Tibial artery (tissue), 4 donors: Measurements from ENCODE around the gene PKNOX2.
A peak's percentile ranks its signal among the peaks of the same experiment; 100 is the strongest.

Source experiments
- DNase-seq, 2 donors: peaks; one replicate each; pipeline ENCODE4 v3.0.0-alpha.2; 2019
- H3K27ac ChIP-seq, 2 donors: fragments of 200-600 bp; sonication (generic) in 1 of 2; 1 replicate in 1 of 2; 2 replicates in 1 of 2; pipeline ENCODE4 v1.5.1; 2018 to 2019; ENCODE audit warnings: mild to moderate bottlenecking in 1 of 2
- H3K27me3 ChIP-seq, 2 donors: fragments of 200-600 bp; sonication (generic) in 1 of 2; one replicate each; pipeline versions ENCODE4 v1.5.1 to v1.6.0; 2016 to 2019
- H3K36me3 ChIP-seq, 3 donors: fragments of 200-600 bp; sonication (generic) in 2 of 3; one replicate each; pipeline ENCODE4 v1.5.1; 2016 to 2019; ENCODE audit warnings: mild to moderate bottlenecking in 2 of 3
- H3K4me1 ChIP-seq, 4 donors: fragments of 200-600 bp; sonication (generic) in 2 of 4; 1 replicate in 3 of 4; 2 replicates in 1 of 4; pipeline ENCODE4 v1.5.1; 2016 to 2019
- H3K4me3 ChIP-seq, 2 donors: fragments of 200-600 bp; sonication (generic) in 1 of 2; 1 replicate in 1 of 2; 2 replicates in 1 of 2; pipeline ENCODE4 v1.5.1; 2018 to 2019; ENCODE audit warnings: mild to moderate bottlenecking in 2 of 2
- H3K9me3 ChIP-seq, 3 donors: fragments of 200-600 bp; sonication (generic) in 1 of 3; one replicate each; pipeline ENCODE4 v1.5.1; 2016 to 2019
- CTCF ChIP-seq, 2 experiments: fragments of 200-600 bp in 1 of 2; fragments of 450-650 bp in 1 of 2; IDR thresholded peaks; one replicate each; pipeline ENCODE4 v1.5.1; 2017 to 2019; ENCODE audit warnings: antibody characterized with exemption in 2 of 2, mild to moderate bottlenecking in 1 of 2, moderate library complexity in 1 of 2
- intact Hi-C: fragments of 100-400 bp; cut with DNase I; formaldehyde crosslinking; loops from one replicate; pipeline ENCODE4 v1.15.0; 2023; ENCODE audit warnings: low total_unique reads

PKNOX2 gene

GRCh38 chr11:125320347-125321076 is 156.0 kb downstream of the PKNOX2 start:
- no peaks in the 10 kb centered on the region for H3K27me3 ChIP-seq
- no peak for TF ChIP-seq CTCF (IDR thresholded peaks at IDR 0.05)
- peaks cover 0 to 3% (median under 1%) of the 10 kb centered on the region in 4 donors for H3K4me1 ChIP-seq
- no peak for DNase-seq
- no peak overlapping the region for H3K27ac ChIP-seq
- H3K9me3 ChIP-seq, result no peaks in the 10 kb centered on the region
- intact Hi-C loops, result loop anchor here (10.0 kb wide), 1 partner anchor 346 kb away; no protein-coding TSS in a partner anchor
- no peaks in the 10 kb centered on the region for H3K36me3 ChIP-seq
- no peak overlapping the region for H3K4me3 ChIP-seq

GRCh38 chr11:125322289-125322688 is 157.7 kb downstream of the PKNOX2 start:
- no peak for TF ChIP-seq CTCF (IDR thresholded peaks at IDR 0.05)
- Histone ChIP-seq H3K27ac (no peak overlapping the region), H3K36me3 (no peaks in the 10 kb centered on the region), H3K4me1 (no peaks in the 10 kb centered on the region), H3K27me3 (no peaks in the 10 kb centered on the region), H3K4me3 (no peak overlapping the region), H3K9me3 (no peaks in the 10 kb centered on the region)
- DNase-seq, result no peak
- intact Hi-C loops, result loop anchor here (10.0 kb wide), 1 partner anchor 347 kb away; no protein-coding TSS in a partner anchor

- H3K27me3 ChIP-seq, result no peaks in the 10 kb centered on the region
- no peak overlapping the region for H3K27ac ChIP-seq
- no peaks in the 10 kb centered on the region for H3K9me3 ChIP-seq
- no peak for DNase-seq
- no peaks in the 10 kb centered on the region for H3K4me1 ChIP-seq
- H3K4me3 ChIP-seq, result no peak overlapping the region
- TF ChIP-seq CTCF (IDR thresholded peaks at IDR 0.05), result no peak
- intact Hi-C loops, result loop anchor here (10.0 kb wide), 1 partner anchor 350 kb away; no protein-coding TSS in a partner anchor
- no peaks in the 10 kb centered on the region for H3K36me3 ChIP-seq
Measured at GRCh38 chr11:125325196-125325595, 160.6 kb downstream of the PKNOX2 start.

GRCh38 chr11:125326126-125326525 is 161.6 kb downstream of the PKNOX2 start:
- no peak for TF ChIP-seq CTCF (IDR thresholded peaks at IDR 0.05)
- Histone ChIP-seq H3K36me3 (no peaks in the 10 kb centered on the region), H3K4me1 (no peaks in the 10 kb centered on the region), H3K9me3 (no peaks in the 10 kb centered on the region), H3K27ac (no peak overlapping the region), H3K4me3 (no peak overlapping the region), H3K27me3 (no peaks in the 10 kb centered on the region)
- DNase-seq, result no peak
- intact Hi-C loops, result loop anchor here (10.0 kb wide), 1 partner anchor 351 kb away; no protein-coding TSS in a partner anchor

- peak in 1 of 2 donors; percentile 60 for DNase-seq
- no peak for TF ChIP-seq CTCF (IDR thresholded peaks at IDR 0.05)
- intact Hi-C loops, result loop anchor here (10.0 kb wide), 1 partner anchor 353 kb away; no protein-coding TSS in a partner anchor
Measured at GRCh38 chr11:125327518-125328224, 163.1 kb downstream of the PKNOX2 start.

More at GRCh38 chr11:125327518-125328224, 163.1 kb downstream of the PKNOX2 start:
- Histone ChIP-seq H3K4me3 (no peak overlapping the region), H3K9me3 (no peaks in the 10 kb centered on the region), H3K27me3 (no peaks in the 10 kb centered on the region), H3K27ac (no peak overlapping the region), H3K36me3 (no peaks in the 10 kb centered on the region), H3K4me1 (no peaks in the 10 kb centered on the region)
